SKM-1 (cell line): ENCODE results near the gene MYBPH.

Experiments used
- DNase-seq: peaks from one replicate; lab custom pipeline; 2025; ENCODE audit not compliant: unreplicated experiment; lab: John Stamatoyannopoulos, UW

The MYBPH gene

GRCh38 chr1:203167026-203167912, 8.4 kb downstream of the MYBPH start:
- DNase-seq, result no peak

- DNase-seq, result peak; percentile 82
These were observed 9.3 kb downstream of the MYBPH start for GRCh38 chr1:203166192-203166940.

GRCh38 chr1:203165800-203166161, 9.8 kb downstream of the MYBPH start:
- no peak for DNase-seq

GRCh38 chr1:203165101-203165799, 10.4 kb downstream of the MYBPH start:
- no peak for DNase-seq

- DNase-seq, result no peak
These were observed 11.6 kb downstream of the MYBPH start for GRCh38 chr1:203163891-203164635.

GRCh38 chr1:203162403-203162802, 13.2 kb downstream of the MYBPH start:
- no peak for DNase-seq

- DNase-seq, result no peak
These were observed 13.9 kb downstream of the MYBPH start for GRCh38 chr1:203161703-203162102.

GRCh38 chr1:203161175-203161574, 14.5 kb downstream of the MYBPH start:
- no peak for DNase-seq

- no peak for DNase-seq
These were observed 15.8 kb downstream of the MYBPH start for GRCh38 chr1:203159844-203160243.

- no peak for DNase-seq
These were observed 16.5 kb downstream of the MYBPH start for GRCh38 chr1:203158960-203159665.

- no peak for DNase-seq
These were observed 17.2 kb downstream of the MYBPH start for GRCh38 chr1:203158423-203158822.

- DNase-seq, result no peak
These were observed 19.3 kb downstream of the MYBPH start for GRCh38 chr1:203156280-203156679.

GRCh38 chr1:203153989-203154821, 21.4 kb downstream of the MYBPH start:
- DNase-seq, result no peak

GRCh38 chr1:203153051-203153988, 22.3 kb downstream of the MYBPH start:
- DNase-seq, result no peak

- no peak for DNase-seq
These were observed 23.2 kb downstream of the MYBPH start for GRCh38 chr1:203152158-203153034.

GRCh38 chr1:203151362-203152157, 24.1 kb downstream of the MYBPH start:
- no peak for DNase-seq
